Measurements from ENCODE around the gene NOTCH3. TPM values are rescaled to one million over a fixed set of nuclear protein-coding genes. Genes with fewer than 3 reads are reported as not detected.

NOTCH3 gene
- total RNA-seq, 1 experiment from 2014 or later = 39.4 TPM

GRCh38 chr19:15197942-15198341 lies 2.9 kb downstream of the NOTCH3 start:
- intact Hi-C loops (cut with micrococcal nuclease) = no loop called here
- Histone ChIP-seq H3K4me3 (replicated peaks in 1 of 2; ENCODE audit: low read depth in 1 of 2, low read length in 2 of 2) (no peak overlapping the region), H3K4me2 (ENCODE audit: low read length) (no peak overlapping the region), H2AFZ (ENCODE audit: low read depth, low read length, poor library complexity, severe bottlenecking) (no peak overlapping the region), H3K4me1 (ENCODE audit: control insufficient read depth in 1 of 2, insufficient read depth in 2 of 2, low read length in 2 of 2) (peaks cover 24 to 45% of the 10 kb centered on the region in 2 experiments), H3K79me2 (ENCODE audit: insufficient read depth, low read length) (no peaks in the 10 kb centered on the region), H3K9me2 (ENCODE audit: insufficient read depth) (no peaks in the 10 kb centered on the region), H3K27me3 (ENCODE audit: insufficient read depth, low read length) (no peaks in the 10 kb centered on the region), H3K9me3 (ENCODE audit: control insufficient read depth in 1 of 2, insufficient read depth in 1 of 2, low read depth in 1 of 2, low read length in 2 of 2) (no peaks in the 10 kb centered on the region), H3K36me3 (ENCODE audit: control insufficient read depth in 1 of 2, insufficient read depth in 2 of 2, low read length in 2 of 2) (peaks cover 0 to 4% of the 10 kb centered on the region in 2 experiments; a peak in 2 of 4 replicates), H3K9ac (ENCODE audit: low read length) (no peak overlapping the region), H3K27ac (ENCODE audit: low read depth, low read length) (no peak overlapping the region), H4K20me1 (ENCODE audit: insufficient read depth) (no peaks in the 10 kb centered on the region)
- ATAC-seq (no peak), DNase-seq (ENCODE audit: low read depth, low spot score) (no peak)
- ChIA-PET RAD21 (ENCODE audit: low non-redundant PET in 1 of 2, low total read pairs in 2 of 2, uncharacterized antibody in 2 of 2, unreplicated experiment in 2 of 2) (no interaction called here), CTCF (no interaction called here), POLR2A (no interaction called here)
- BruUV-seq (replicated peaks) = no TSS peak
- no peak for TF ChIP-seq POLR2A (IDR thresholded peaks at IDR 0.05; ENCODE audit: borderline replicate concordance, extremely low read depth, insufficient read depth, insufficient read length)
- TF ChIP-seq, protein P1, sequence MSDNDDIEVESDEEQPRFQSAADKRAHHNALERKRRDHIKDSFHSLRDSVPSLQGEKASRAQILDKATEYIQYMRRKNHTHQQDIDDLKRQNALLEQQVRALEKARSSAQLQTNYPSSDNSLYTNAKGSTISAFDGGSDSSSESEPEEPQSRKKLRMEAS (IDR thresholded peaks at IDR 0.05) = no peak
- TF ChIP-seq SRF (IDR thresholded peaks at IDR 0.05; ENCODE audit: low read depth) = no peak
- TF ChIP-seq EGR1 (IDR thresholded peaks at IDR 0.05; ENCODE audit: low read depth) = no peak
- TF ChIP-seq, protein P2, sequence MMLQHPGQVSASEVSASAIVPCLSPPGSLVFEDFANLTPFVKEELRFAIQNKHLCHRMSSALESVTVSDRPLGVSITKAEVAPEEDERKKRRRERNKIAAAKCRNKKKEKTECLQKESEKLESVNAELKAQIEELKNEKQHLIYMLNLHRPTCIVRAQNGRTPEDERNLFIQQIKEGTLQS (IDR thresholded peaks at IDR 0.05) = no peak
- TF ChIP-seq ZNF274 (IDR thresholded peaks at IDR 0.05; ENCODE audit: low read depth, low read length) = no peak
- TF ChIP-seq ELF1 (IDR thresholded peaks at IDR 0.05; ENCODE audit: borderline replicate concordance, low read depth) = no peak
- TF ChIP-seq YY1 (IDR thresholded peaks at IDR 0.05; ENCODE audit: extremely low read depth, insufficient replicate concordance, low read depth, low read length) = no peak

- Histone ChIP-seq H2AFZ (ENCODE audit: low read depth, low read length, poor library complexity, severe bottlenecking) (no peak overlapping the region), H3K4me2 (ENCODE audit: low read length) (no peak overlapping the region), H3K79me2 (ENCODE audit: insufficient read depth, low read length) (no peaks in the 10 kb centered on the region), H3K4me1 (ENCODE audit: control insufficient read depth in 1 of 2, insufficient read depth in 2 of 2, low read length in 2 of 2) (peaks cover 24 to 45% of the 10 kb centered on the region in 2 experiments), H3K9ac (ENCODE audit: low read length) (no peak overlapping the region), H3K4me3 (replicated peaks in 1 of 2; ENCODE audit: low read depth in 1 of 2, low read length in 2 of 2) (no peak overlapping the region), H3K9me3 (ENCODE audit: control insufficient read depth in 1 of 2, insufficient read depth in 1 of 2, low read depth in 1 of 2, low read length in 2 of 2) (no peaks in the 10 kb centered on the region), H4K20me1 (ENCODE audit: insufficient read depth) (no peaks in the 10 kb centered on the region), H3K27me3 (ENCODE audit: insufficient read depth, low read length) (no peaks in the 10 kb centered on the region), H3K9me2 (ENCODE audit: insufficient read depth) (no peaks in the 10 kb centered on the region), H3K36me3 (ENCODE audit: control insufficient read depth in 1 of 2, insufficient read depth in 2 of 2, low read length in 2 of 2) (peaks cover 0 to 6% of the 10 kb centered on the region in 2 experiments; a peak in 2 of 4 replicates), H3K27ac (ENCODE audit: low read depth, low read length) (no peak overlapping the region)
- TF ChIP-seq CBX3 (IDR thresholded peaks at IDR 0.05; ENCODE audit: low read depth) (no peak), SRF (IDR thresholded peaks at IDR 0.05; ENCODE audit: low read depth) (no peak)
- ChIA-PET CTCF (no interaction called here), POLR2A (no interaction called here), RAD21 (ENCODE audit: low non-redundant PET in 1 of 2, low total read pairs in 2 of 2, uncharacterized antibody in 2 of 2, unreplicated experiment in 2 of 2) (no interaction called here)
- intact Hi-C loops (cut with micrococcal nuclease) = no loop called here
- no peak for ATAC-seq
- DNase-seq (ENCODE audit: low read depth, low spot score) = no peak
- no TSS peak for BruUV-seq (replicated peaks)
These were observed 3.4 kb downstream of the NOTCH3 start for GRCh38 chr19:15197275-15197941.
